SK-N-SH treated with all-trans-retinoic acid at 6 μM for 48 hours (cell line): Measurements from ENCODE around the gene LCAT.

Source experiments
- ATAC-seq: fragments of 200-7000 bp; cut with Tn5 transposase; 3 replicates; pipeline ENCODE4 v1.9.1; 2020; ENCODE audit warnings: mild to moderate bottlenecking, moderate library complexity
- ARNTL ChIP-seq: fragments of 450-650 bp; formaldehyde crosslinking; IDR thresholded peaks from 2 replicates; pipeline ENCODE4 v1.5.0; 2020; ENCODE audit warnings: low read depth, mild to moderate bottlenecking, moderate library complexity, borderline replicate concordance
- BACH2 ChIP-seq: fragments of 250-450 bp; sonication (Bioruptor Pico); IDR thresholded peaks from 2 replicates; pipeline ENCODE4 v1.9.0; 2021; ENCODE audit warnings: mild to moderate bottlenecking, borderline replicate concordance
- ESRRG ChIP-seq: fragments of 250-450 bp; sonication (Bioruptor Pico); IDR thresholded peaks from 2 replicates; pipeline ENCODE4 v1.6.1; 2021; ENCODE audit warnings: mild to moderate bottlenecking
- ISL1 ChIP-seq: fragments of 250-450 bp; sonication (Bioruptor Pico); IDR thresholded peaks from 2 replicates; pipeline ENCODE4 v2.1.2; 2022; ENCODE audit warnings: mild to moderate bottlenecking, moderate library complexity
- OSR1 ChIP-seq: fragments of 250-450 bp; sonication (Bioruptor Pico); IDR thresholded peaks from 2 replicates; pipeline ENCODE4 v1.8.0; 2022; ENCODE audit warnings: moderate library complexity, mild to moderate bottlenecking, inconsistent platforms
- RARB ChIP-seq: fragments of 250-450 bp; sonication (Bioruptor Pico); IDR thresholded peaks from 2 replicates; pipeline ENCODE4 v1.8.0; 2021; ENCODE audit warnings: mild to moderate bottlenecking, moderate library complexity
- SNAI2 ChIP-seq: fragments of 250-450 bp; sonication (Bioruptor Pico); IDR thresholded peaks from 2 replicates; pipeline ENCODE4 v1.5.0; 2020; ENCODE audit warnings: mild to moderate bottlenecking, moderate library complexity
- TCF4 ChIP-seq: fragments of 250-450 bp; sonication (Bioruptor Pico); IDR thresholded peaks from 2 replicates; pipeline ENCODE4 v1.8.0; 2021; ENCODE audit warnings: mild to moderate bottlenecking, moderate library complexity, borderline replicate concordance
- TOX ChIP-seq: fragments of 250-450 bp; sonication (Bioruptor Pico); IDR thresholded peaks from 2 replicates; pipeline ENCODE4 v1.8.0; 2021; ENCODE audit warnings: mild to moderate bottlenecking, moderate library complexity, borderline replicate concordance
- ZC3H10 ChIP-seq: fragments of 250-450 bp; sonication (Bioruptor Pico); IDR thresholded peaks from 2 replicates; pipeline ENCODE4 v1.5.1; 2021; ENCODE audit warnings: mild to moderate bottlenecking, moderate library complexity
- ZFP3 ChIP-seq: fragments of 250-450 bp; sonication (Bioruptor Pico); IDR thresholded peaks from 2 replicates; pipeline ENCODE4 v1.5.0; 2020; ENCODE audit warnings: mild to moderate bottlenecking, moderate library complexity
- ZFP30 ChIP-seq: fragments of 450-650 bp; formaldehyde crosslinking; IDR thresholded peaks from 2 replicates; pipeline ENCODE4 v1.5.0; 2022; ENCODE audit warnings: mild to moderate bottlenecking, moderate library complexity
- ZNF565 ChIP-seq: fragments of 450-650 bp; formaldehyde crosslinking; conservative IDR thresholded peaks from 2 replicates; pipeline ENCODE4 v1.5.0; 2020; ENCODE audit warnings: low read depth, mild to moderate bottlenecking, moderate library complexity
- ZNF70 ChIP-seq: fragments of 450-650 bp; formaldehyde crosslinking; IDR thresholded peaks from 2 replicates; pipeline ENCODE4 v1.5.0; 2020; ENCODE audit warnings: mild to moderate bottlenecking, moderate library complexity
- ZNF8 ChIP-seq: fragments of 450-650 bp; formaldehyde crosslinking; IDR thresholded peaks from 2 replicates; pipeline ENCODE4 v1.5.0; 2020; ENCODE audit warnings: mild to moderate bottlenecking, moderate library complexity
- TF ChIP-seq, protein P1 (sequence below): fragments of 250-450 bp; sonication (Bioruptor Pico); IDR thresholded peaks from 2 replicates; pipeline ENCODE4 v1.5.1; 2020; ENCODE audit warnings: low read depth, mild to moderate bottlenecking, moderate library complexity
- TF ChIP-seq, protein P2 (sequence below): fragments of 250-450 bp; sonication (Bioruptor Pico); IDR thresholded peaks from 2 replicates; pipeline ENCODE4 v1.5.0; 2020; ENCODE audit warnings: mild to moderate bottlenecking, moderate library complexity
- TF ChIP-seq, protein P3 (sequence below): fragments of 250-450 bp; sonication (Bioruptor Pico); IDR thresholded peaks from 2 replicates; pipeline ENCODE4 v1.8.0; 2021; ENCODE audit warnings: low read depth, mild to moderate bottlenecking, moderate library complexity, borderline replicate concordance
- TF ChIP-seq, protein P4 (sequence below): fragments of 250-450 bp; sonication (Bioruptor Pico); IDR thresholded peaks from 2 replicates; pipeline ENCODE4 v1.8.0; 2020; ENCODE audit warnings: mild to moderate bottlenecking, moderate library complexity, borderline replicate concordance
- TF ChIP-seq, protein P5 (sequence below): fragments of 250-450 bp; sonication (Bioruptor Pico); IDR thresholded peaks from 2 replicates; pipeline ENCODE4 v1.5.1; 2021; ENCODE audit warnings: mild to moderate bottlenecking, moderate library complexity

LCAT gene

DNA sequence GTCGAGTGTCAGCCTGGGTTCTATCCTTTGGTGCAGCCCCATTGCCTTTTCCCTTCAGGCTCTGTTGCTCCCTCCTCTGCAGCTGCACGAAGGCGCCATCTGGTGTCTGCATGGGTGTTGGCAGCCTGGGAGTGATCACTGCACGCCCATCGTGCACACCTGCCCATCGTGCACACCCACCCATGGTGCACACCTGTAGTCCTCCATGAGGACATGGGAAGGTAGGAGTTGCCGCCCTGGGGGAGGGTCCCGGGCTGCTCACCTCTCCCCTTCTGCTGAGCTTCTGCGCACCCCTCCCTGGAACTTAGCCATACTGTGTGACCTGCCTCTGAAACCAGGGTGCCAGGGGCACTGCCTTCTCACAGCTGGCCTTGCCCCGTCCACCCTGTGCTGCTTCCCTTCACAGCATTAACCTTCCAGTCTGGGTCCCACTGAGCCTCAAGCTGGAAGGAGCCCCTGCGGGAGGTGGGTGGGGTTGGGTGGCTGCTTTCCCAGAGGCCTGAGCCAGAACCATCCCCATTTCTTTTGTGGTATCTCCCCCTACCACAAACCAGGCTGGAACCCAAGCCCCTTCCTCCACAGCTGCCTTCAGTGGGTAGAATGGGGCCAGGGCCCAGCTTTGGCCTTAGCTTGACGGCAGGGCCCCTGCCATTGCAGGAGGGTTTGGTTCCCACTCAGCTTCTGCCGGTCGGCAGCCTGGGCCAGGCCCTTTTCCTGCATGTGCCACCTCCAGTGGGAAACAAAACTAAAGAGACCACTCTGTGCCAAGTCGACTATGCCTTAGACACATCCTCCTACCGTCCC is 15.2 kb downstream of the LCAT start (continued):
- TF ChIP-seq, protein P1, sequence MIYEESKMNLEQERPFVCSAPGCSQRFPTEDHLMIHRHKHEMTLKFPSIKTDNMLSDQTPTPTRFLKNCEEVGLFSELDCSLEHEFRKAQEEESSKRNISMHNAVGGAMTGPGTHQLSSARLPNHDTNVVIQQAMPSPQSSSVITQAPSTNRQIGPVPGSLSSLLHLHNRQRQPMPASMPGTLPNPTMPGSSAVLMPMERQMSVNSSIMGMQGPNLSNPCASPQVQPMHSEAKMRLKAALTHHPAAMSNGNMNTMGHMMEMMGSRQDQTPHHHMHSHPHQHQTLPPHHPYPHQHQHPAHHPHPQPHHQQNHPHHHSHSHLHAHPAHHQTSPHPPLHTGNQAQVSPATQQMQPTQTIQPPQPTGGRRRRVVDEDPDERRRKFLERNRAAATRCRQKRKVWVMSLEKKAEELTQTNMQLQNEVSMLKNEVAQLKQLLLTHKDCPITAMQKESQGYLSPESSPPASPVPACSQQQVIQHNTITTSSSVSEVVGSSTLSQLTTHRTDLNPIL = no peak
- no peak for TF ChIP-seq ZNF70

DNA sequence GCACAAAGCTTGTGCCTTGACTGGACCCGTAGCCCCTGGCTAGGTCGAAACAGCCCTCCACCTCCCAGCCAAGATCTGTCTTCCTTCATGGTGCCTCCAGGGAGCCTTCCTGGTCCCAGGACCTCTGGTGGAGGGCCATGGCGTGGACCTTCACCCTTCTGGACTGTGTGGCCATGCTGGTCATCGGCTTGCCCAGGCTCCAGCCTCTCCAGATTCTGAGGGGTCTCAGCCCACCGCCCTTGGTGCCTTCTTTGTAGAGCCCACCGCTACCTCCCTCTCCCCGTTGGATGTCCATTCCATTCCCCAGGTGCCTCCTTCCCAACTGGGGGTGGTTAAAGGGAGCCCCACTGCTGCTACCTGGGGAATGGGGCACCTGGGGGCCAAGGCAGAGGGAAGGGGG is 15.8 kb downstream of the LCAT start:
- peak; percentile 4 for ATAC-seq

DNA sequence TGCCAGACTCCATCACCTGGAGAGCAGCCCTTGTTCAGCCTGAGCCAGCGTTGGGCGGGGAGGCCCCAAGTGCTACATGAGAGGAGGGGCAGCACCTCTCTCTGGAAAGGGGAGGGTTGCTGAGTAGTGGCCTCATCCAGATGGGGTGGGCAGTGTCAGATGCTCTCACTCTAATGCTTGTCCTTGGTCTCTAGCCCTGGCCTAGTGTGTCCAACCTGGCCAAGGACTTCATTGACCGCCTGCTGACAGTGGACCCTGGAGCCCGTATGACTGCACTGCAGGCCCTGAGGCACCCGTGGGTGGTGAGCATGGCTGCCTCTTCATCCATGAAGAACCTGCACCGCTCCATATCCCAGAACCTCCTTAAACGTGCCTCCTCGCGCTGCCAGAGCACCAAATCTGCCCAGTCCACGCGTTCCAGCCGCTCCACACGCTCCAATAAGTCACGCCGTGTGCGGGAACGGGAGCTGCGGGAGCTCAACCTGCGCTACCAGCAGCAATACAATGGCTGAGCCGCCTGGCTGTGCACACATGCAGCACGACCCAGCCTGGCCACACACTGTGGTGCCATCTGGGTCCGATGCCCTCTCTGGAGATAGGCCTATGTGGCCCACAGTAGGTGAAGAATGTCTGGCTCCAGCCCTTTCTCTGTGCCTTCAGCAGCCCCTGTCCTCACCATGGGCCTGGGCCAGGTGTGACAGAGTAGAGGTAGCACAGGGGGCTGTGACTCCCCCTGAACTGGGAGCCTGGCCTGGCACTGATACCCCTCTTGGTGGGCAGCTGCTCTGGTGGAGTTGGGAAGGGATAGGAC is 16.6 kb downstream of the LCAT start:
- ATAC-seq = no peak
- no peak for TF ChIP-seq ZC3H10 (CRISPR knock-in tag)
- no peak for TF ChIP-seq RARB (CRISPR knock-in tag)
- TF ChIP-seq, protein P2, sequence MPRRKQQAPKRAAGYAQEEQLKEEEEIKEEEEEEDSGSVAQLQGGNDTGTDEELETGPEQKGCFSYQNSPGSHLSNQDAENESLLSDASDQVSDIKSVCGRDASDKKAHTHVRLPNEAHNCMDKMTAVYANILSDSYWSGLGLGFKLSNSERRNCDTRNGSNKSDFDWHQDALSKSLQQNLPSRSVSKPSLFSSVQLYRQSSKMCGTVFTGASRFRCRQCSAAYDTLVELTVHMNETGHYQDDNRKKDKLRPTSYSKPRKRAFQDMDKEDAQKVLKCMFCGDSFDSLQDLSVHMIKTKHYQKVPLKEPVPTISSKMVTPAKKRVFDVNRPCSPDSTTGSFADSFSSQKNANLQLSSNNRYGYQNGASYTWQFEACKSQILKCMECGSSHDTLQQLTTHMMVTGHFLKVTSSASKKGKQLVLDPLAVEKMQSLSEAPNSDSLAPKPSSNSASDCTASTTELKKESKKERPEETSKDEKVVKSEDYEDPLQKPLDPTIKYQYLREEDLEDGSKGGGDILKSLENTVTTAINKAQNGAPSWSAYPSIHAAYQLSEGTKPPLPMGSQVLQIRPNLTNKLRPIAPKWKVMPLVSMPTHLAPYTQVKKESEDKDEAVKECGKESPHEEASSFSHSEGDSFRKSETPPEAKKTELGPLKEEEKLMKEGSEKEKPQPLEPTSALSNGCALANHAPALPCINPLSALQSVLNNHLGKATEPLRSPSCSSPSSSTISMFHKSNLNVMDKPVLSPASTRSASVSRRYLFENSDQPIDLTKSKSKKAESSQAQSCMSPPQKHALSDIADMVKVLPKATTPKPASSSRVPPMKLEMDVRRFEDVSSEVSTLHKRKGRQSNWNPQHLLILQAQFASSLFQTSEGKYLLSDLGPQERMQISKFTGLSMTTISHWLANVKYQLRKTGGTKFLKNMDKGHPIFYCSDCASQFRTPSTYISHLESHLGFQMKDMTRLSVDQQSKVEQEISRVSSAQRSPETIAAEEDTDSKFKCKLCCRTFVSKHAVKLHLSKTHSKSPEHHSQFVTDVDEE (CRISPR knock-in tag) = no peak
- no peak for TF ChIP-seq ZFP30 (CRISPR knock-in tag)
- TF ChIP-seq, protein P3, sequence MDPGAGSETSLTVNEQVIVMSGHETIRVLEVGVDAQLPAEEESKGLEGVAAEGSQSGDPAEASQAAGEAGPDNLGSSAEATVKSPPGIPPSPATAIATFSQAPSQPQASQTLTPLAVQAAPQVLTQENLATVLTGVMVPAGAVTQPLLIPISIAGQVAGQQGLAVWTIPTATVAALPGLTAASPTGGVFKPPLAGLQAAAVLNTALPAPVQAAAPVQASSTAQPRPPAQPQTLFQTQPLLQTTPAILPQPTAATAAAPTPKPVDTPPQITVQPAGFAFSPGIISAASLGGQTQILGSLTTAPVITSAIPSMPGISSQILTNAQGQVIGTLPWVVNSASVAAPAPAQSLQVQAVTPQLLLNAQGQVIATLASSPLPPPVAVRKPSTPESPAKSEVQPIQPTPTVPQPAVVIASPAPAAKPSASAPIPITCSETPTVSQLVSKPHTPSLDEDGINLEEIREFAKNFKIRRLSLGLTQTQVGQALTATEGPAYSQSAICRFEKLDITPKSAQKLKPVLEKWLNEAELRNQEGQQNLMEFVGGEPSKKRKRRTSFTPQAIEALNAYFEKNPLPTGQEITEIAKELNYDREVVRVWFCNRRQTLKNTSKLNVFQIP (CRISPR knock-in tag) = no peak
- TF ChIP-seq ZNF70 = no peak
- no peak for TF ChIP-seq BACH2 (CRISPR knock-in tag)
- TF ChIP-seq, protein P1 = no peak

More for the DNA sequence above, 15.8 kb downstream of the LCAT start:
- TF ChIP-seq, protein P3 (CRISPR knock-in tag) = no peak
- TF ChIP-seq TCF4 = no peak
- TF ChIP-seq ZFP30 (CRISPR knock-in tag) = no peak
- TF ChIP-seq OSR1 (CRISPR knock-in tag) = no peak
- TF ChIP-seq ZNF8 = no peak
- TF ChIP-seq, protein P4, sequence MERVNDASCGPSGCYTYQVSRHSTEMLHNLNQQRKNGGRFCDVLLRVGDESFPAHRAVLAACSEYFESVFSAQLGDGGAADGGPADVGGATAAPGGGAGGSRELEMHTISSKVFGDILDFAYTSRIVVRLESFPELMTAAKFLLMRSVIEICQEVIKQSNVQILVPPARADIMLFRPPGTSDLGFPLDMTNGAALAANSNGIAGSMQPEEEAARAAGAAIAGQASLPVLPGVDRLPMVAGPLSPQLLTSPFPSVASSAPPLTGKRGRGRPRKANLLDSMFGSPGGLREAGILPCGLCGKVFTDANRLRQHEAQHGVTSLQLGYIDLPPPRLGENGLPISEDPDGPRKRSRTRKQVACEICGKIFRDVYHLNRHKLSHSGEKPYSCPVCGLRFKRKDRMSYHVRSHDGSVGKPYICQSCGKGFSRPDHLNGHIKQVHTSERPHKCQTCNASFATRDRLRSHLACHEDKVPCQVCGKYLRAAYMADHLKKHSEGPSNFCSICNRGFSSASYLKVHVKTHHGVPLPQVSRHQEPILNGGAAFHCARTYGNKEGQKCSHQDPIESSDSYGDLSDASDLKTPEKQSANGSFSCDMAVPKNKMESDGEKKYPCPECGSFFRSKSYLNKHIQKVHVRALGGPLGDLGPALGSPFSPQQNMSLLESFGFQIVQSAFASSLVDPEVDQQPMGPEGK (CRISPR knock-in tag) = no peak
- no peak for TF ChIP-seq ZNF565
- TF ChIP-seq TOX (CRISPR knock-in tag) = no peak
- TF ChIP-seq ISL1 (CRISPR knock-in tag) = no peak
- TF ChIP-seq SNAI2 = no peak
- TF ChIP-seq ESRRG (CRISPR knock-in tag) = no peak
- TF ChIP-seq ARNTL (CRISPR knock-in tag) = no peak
- no peak for TF ChIP-seq ZC3H10 (CRISPR knock-in tag)
- TF ChIP-seq, protein P2 (CRISPR knock-in tag) = no peak
- no peak for TF ChIP-seq ZFP3 (CRISPR knock-in tag)
- TF ChIP-seq, protein P5, sequence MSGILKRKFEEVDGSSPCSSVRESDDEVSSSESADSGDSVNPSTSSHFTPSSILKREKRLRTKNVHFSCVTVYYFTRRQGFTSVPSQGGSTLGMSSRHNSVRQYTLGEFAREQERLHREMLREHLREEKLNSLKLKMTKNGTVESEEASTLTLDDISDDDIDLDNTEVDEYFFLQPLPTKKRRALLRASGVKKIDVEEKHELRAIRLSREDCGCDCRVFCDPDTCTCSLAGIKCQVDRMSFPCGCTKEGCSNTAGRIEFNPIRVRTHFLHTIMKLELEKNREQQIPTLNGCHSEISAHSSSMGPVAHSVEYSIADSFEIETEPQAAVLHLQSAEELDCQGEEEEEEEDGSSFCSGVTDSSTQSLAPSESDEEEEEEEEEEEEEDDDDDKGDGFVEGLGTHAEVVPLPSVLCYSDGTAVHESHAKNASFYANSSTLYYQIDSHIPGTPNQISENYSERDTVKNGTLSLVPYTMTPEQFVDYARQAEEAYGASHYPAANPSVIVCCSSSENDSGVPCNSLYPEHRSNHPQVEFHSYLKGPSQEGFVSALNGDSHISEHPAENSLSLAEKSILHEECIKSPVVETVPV (CRISPR knock-in tag) = no peak
- TF ChIP-seq, all 23 proteins: peak for 0
